ENCODE results near the gene GGT6.

GRCh38 chr17:4565209-4566141 is 5.1 kb upstream of the GGT6 start:
- TF ChIP-seq POLR2A (IDR thresholded peaks at IDR 0.05) (no peak), CTCF (IDR thresholded peaks at IDR 0.05) (peak; percentile 50 to 83), POLR2AphosphoS5 (IDR thresholded peaks at IDR 0.05) (no peak)
